HG03095 (cell line): ENCODE data around the gene HOXC4.
"Not testable (repeated sequence)": the region's sequence is repeated elsewhere in the genome, so short reads cannot be mapped to it uniquely, and the experiment has no call there.

Experiments
- ATAC-seq: cut with Tn5 transposase; IDR thresholded peaks from one replicate; pipeline ENCODE4 v1.9.1; 2021; ENCODE audit warnings: moderate library complexity; ENCODE audit not compliant: unreplicated experiment

The HOXC4 gene

DNA sequence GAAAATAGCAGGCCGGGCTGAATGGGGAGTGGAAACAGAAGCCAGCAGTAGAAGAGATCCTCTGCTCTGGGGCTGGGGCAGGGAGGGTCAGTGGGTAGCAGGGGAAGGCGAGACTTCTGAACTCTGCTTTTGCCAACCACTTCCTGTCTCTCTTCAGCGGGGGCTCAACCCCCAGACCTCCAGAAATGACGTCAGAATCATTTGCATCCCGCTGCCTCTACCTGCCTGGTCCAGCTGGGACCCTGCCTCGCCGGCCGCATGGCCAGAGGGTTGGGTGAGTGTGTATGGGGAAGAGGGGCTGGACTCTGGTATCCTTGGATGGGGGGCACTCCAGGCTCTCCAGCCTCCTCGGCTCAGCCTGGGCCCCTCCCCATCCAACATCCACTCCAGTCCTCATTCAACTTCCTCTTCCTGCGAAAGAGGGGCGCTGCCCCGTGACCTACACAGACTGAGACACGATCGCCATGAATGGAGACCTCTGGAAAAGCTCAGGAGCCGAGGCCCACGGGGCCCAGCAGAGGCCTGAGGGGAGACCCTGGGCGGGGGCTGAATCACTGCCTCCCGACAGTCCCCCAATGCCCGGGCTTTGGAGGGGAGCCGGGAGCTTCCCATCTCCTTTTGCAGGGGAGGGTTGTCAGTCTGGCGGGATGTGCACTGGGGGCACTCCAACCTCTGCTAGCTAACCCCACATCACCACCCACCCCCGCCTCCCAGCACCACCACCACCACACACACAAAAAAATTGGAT lies 458 bp upstream of the HOXC4 start:
- peak; percentile 54 for ATAC-seq

DNA sequence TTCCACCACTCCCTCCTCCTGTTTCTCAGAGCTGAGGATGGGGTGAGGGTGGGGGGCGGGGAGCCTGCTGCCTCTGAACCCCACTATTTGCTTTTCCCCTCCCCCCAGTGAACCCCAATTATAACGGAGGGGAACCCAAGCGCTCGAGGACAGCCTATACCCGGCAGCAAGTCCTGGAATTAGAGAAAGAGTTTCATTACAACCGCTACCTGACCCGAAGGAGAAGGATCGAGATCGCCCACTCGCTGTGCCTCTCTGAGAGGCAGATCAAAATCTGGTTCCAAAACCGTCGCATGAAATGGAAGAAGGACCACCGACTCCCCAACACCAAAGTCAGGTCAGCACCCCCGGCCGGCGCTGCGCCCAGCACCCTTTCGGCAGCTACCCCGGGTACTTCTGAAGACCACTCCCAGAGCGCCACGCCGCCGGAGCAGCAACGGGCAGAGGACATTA lies 1.1 kb downstream of the HOXC4 start:
- no peak for ATAC-seq

DNA sequence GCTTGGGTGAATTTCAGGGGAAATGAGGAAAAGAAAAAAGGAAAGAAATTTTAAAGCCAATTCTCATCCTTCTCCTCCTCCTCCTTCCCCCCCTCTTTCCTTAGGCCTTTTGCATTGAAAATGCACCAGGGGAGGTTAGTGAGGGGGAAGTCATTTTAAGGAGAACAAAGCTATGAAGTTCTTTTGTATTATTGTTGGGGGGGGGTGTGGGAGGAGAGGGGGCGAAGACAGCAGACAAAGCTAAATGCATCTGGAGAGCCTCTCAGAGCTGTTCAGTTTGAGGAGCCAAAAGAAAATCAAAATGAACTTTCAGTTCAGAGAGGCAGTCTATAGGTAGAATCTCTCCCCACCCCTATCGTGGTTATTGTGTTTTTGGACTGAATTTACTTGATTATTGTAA lies 1.9 kb downstream of the HOXC4 start:
- ATAC-seq: no peak

DNA sequence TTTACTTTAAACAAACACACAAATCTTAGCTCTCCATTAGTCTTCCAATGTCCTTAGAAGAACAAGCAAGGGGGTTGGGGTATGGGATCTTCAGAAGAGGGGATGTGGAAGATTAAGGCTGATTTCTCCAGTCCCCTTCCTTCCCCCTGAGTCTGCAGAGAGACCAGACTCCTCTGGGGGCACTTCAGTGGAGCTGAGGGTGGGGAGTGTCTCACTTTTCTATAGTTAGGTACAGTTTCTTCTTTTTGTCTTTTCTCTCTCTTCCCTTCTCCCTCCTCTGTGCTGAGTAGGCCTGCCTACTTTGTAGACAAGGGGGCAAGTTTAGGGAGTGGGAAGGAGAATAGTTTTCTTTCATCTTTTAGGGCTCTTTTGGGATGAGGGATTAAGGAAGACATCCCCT lies 2.5 kb downstream of the HOXC4 start:
- no peak for ATAC-seq

DNA sequence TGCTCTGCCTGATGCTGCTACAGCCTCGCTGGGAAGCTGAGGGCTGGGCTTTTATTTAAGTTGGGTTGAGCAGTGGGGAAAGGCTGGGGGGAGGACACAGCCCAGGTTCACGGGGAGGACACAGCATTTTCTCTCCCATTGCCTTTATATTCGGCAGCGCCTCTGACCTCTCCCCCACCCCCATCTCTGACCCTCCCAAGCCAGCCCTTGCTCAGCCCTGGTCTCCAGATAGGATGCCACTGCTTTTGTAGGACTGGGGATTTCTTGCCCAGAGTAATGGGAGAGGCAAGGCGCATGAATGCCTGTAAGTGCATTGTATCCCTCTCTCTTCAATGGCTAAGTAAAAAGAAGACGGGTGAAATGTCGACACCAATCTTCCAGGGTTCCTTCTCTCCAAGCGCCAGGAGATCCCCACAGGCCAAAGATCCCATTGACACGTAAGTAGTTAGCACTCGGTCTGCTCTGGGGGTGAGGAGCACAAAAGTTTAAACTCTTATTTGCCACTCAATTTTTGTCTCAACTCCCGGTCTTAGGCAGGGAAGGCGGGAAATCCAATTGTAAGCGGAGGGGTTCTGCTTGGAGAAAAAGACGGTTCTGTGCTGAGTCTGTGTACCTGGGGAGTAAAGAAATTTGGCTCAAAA lies 4.6 kb downstream of the HOXC4 start:
- ATAC-seq: no peak

DNA sequence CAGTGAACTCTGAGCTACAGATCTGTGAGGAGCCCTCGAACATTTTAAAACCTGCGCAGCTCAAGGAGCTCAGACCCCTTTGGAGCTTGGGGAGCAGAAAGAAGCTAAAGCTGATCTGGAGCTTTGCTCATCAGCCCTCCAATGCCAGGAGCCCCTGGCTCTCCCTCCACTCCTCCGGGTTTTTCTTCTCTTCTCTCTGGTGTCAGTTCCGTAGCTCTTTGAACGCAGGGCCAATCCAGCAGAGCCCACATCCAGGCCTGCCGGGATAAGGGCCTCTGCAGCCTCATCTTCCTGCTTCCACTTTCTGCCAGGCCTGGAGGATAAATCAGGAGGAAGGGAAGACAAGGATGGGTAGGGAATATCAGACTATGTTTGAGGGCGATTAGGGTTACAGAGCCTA lies 6.0 kb downstream of the HOXC4 start:
- no peak for ATAC-seq

DNA sequence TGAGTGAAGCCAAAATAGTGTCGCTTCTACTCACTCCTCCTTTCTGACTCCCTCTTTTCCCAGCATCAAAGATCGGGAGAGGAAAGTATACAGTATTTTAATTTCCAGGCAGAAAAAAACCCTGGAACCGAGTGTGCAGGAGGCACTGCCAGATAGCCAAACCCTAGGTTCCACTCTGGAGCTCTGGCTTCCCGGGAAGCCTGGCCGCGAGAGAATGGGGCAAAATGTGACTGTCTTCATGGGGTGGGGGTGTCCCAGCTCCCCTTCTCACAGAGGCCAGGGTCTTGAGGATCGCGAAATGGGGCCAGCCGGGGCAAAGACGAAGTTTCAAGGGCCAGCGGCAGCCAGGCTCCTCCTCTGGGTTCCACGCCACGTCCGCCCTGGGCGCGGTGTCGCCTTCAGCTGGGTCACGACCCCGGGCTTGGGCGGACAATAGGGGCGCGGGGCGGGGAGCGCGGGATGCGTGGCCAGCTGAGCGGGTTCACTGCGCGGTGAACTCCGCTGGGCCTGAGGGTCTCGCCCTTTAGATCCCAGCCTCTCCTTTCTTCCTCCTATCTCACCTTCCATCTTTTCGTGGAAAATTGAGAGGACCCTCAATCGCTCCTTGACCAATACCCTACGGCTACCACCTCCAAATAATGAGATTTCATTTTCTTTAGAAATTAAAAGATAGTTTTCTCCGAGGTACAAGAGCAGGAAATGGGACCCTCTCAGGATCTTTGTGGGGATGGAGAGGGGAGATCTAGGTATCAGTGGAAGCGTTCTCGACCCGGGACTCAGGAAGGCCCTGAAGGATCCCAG lies 6.7 kb downstream of the HOXC4 start:
- ATAC-seq: no peak

DNA sequence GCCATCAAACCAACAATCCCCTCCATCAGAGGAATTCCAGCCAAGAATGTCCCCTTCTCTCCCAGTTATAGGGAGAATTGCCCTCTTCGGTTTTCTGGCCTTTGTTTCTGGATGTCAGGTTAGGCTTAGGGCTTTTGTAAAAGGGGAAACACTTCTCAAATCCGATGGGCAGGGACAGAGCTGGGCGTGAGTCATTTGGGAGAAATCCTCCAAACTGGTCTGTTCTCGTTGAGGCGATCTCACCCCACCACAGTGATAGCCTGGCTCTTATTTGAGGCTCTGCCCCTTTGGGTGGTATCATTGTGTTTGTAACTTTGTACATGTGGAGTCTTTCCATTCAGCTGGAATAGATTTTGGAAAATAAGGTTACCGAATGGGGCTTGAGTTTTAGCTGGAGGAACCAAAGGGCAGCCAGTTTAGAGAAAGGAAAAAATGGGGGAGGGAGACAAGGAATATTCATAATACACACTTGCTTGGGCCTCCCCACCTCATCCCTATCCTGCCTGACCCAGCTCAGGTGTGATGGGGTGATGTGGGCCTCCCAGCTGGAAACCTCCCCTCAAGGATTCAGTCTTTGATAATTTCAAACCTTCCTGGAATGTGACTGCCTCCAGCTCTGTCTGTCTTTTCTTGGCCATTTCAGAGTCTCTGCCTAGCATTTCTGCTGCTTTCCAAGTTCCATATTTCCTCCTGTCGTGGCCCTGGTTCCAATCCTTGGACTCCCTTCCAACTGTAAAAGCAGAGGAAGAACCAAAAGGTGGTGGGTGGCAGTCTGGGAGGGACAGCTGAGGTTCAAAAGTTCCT lies 7.5 kb downstream of the HOXC4 start:
- ATAC-seq: no peak

DNA sequence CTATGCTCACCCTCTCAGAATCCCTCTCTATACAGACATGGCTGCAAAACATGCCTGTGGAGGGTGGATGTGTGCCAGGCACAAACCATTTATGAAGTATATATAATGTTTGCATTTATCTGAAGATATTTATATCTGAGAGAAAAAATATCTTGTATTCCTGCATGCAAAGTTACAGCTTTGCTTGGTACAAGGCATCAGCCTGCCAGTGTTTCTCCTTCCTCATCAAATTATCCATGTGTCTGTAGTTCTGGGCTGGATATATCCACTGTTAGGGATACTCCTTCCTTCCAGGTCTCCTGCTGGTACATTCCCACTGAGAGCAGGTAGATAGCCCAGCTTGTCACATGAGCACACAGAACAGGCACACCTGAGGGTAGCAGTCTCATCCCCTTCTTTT lies 12.0 kb downstream of the HOXC4 start:
- no peak for ATAC-seq

DNA sequence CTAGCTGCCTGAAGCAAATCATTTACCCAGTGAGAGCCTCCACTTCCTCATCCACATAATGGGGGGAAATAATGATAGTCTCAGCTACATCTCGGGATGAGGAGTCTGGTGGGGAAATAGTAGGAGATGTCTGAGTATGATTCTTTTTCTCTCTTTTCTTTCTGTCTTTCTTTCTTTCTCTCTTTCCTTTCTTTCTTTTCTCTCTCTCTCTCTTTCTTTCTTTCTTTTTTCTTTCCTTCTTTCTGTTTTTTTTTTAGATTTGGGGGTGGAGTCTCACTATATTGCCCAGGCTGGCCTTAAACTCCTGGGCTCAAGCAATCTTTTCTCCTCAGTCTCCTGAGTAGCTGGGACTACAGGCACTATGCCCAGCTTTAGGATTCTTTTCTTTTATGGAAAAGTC lies 12.8 kb downstream of the HOXC4 start:
- no peak for ATAC-seq

DNA sequence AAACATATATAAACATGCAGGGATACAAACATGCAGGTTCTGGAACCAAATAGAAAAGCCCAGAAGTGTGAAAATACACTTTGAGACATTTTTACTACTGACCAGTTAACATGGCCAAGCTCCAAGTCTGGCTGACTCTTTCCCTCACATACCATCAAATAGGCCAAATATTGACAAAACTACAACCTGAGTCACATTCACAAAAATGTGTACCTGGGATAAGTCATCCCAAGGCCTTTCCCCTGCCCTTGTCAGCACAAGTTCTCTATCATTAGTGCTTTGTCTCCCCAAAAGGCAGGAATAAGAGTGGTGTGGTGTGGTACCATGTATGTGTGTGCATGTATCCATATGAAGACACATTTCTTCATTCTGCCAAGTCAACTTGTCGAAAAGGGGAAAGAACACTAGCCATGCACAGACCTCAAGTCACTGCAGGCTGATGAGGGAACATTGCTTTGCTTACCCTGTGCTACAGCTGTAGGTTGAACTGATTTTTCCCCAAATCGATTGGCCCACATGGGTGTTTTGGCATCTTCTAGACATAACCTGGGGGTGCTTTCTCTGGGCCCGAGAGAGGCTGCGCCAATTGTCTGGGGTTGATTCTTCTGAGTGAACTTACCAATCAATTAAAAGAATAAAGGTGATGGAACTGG lies 14.9 kb downstream of the HOXC4 start:
- ATAC-seq: no peak

DNA sequence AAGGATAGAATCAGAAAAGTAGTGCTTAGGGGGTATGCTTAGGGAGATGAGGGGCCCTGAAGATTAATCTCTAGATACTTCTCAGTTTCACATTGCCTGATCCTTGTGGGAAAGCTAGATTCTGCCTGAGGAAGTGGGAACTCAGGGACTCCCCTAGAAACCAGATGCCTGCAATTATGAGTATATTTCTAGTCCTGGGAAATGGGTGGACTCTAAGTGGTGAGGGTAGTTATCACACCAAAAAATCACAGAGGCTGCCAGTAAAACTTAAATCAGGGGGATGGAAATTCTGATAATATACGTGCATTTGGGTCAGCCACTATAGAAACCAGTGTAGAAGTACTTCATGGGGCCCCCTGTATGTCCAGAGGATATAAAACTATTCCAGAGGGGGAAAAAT lies 18.3 kb downstream of the HOXC4 start:
- ATAC-seq: no peak

DNA sequence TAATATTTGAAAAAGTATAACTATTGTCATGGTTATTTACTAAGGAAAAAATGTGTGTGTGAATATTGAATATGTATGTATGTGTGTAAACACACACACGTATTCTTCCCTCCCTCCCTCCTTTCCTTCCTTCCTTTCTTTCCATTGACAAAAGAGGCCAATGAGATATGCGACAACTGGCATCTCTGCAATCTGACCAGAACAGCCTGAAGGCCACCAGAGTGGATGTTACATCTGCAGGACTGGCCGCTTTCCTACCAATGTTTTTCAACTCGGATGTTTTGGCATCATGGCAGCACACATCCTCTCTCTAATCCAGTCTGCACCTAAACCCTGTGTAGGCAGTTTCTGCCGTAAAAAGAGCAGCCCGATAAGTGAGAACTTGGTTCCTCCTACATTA lies 20.7 kb downstream of the HOXC4 start:
- ATAC-seq: no peak

DNA sequence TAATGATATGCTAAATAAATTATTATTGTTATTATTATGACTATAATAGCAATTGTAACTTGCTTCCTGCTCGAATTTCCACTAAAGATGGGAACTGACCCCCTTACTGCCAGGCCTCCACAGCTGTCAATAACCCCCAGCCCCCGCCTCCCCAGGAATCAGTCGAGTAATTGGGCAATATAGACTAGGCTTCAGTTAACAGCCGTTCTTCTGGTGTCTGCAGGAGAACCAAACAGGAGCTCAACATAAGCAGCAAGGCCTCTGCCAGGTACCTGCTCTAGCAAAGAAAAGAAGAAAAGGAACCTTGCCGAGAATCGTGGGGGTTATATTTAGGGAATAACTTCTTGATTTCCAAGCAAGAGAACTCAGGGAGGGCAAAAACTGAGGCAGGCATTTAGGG lies 21.8 kb downstream of the HOXC4 start:
- ATAC-seq: no peak

DNA sequence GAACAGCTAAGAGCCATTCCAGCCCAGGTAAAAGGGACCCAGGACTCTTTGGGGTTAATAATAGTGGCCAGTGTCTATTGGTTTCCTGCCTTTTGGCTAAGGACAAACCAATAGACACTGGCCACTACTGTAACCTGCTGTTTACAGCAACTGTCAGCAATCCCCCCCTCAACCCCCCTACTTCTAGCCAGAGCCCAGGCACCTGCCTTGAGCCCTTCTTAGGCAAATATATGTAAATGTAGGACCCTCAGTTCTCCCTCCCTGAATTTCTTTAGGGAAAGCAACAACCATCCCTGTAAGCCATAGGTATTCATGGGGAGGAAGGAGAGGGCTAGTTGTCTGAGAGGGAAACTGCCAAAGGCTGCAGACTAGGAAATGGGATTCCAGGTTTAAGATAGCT lies 22.3 kb downstream of the HOXC4 start:
- ATAC-seq: no peak

DNA sequence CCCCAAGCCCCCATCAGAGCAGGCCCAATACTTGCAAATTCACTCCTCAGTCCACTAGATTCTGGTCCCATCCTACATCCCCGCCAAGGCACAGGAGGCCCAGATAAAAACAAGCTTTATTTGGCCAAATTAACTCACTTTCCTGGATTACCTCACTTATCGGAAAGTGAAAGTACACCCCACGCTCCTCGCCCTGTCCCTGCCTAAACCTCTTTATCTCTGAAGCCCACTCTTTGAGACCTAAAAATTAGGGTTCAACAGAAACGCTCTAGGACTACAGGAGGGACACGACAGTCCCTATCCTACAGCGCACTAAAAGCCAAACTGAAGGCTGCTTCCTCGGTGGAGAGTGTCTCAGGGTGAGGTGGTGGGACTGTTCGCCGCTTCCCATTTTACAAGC lies 24.2 kb downstream of the HOXC4 start:
- ATAC-seq: not testable (repeated sequence)

DNA sequence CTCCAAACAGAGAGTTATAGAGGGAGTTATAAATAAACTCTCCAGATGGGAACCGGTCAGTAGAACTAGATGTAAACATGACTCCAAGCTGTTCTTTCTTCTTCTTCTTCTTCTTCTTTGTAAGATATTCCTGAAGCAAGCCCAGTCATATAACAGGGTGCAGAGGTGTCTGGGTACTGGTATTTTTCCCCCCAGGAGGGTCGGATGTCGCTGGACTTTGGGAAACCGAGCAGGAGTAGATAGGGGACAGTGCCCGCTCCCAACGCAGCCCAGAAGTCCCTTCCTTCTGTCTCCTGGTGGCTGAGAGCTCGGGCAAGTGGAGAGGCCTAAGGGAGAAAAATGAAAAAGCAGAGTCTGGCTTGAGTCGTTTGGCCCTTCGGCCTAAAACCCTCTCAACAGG lies 25.5 kb downstream of the HOXC4 start:
- not testable (repeated sequence) for ATAC-seq

DNA sequence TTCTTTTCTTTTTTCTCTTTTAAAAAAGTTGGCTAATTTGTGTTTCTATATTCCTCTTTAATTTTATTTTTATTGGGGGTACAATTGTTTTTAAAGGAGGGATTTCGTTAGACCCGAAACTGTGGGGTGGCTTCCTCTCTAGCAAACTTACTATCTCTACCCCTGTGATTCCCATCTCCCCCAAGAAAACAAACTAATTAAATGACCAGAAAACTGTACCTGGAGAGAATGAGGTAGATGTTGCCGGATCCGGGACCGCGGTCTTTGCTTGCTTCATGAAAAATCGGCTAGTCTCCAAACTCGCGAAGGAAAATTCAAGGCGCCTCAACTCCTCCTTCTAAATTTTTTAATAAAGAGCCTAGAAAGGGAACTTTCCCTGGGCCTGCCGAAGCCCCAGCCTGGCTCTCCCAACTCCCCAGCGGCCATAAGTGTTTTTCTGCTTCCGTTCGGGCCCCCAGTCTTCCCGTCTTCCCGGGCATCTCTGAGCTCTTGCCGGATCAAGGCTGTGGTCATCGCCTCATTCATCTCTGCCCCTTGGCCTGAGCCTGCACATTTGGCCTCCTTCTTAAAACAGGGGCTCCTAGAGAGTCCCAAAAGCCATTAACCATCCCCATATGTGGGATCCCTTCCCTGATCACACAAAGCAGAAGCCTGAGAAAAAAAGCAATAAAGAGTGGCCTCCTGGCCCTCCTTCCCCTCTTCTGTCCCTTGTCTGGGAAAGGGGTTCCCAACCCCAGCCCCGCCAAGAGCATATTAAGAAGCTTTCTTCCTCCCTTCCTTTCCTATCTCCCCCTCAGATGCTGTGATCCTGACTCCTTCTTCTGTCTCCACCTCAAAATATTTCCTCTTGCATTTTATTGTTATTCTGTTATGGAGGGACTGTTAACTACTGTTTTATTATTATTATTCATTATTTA lies 26.6 kb downstream of the HOXC4 start:
- ATAC-seq: not testable (repeated sequence)

DNA sequence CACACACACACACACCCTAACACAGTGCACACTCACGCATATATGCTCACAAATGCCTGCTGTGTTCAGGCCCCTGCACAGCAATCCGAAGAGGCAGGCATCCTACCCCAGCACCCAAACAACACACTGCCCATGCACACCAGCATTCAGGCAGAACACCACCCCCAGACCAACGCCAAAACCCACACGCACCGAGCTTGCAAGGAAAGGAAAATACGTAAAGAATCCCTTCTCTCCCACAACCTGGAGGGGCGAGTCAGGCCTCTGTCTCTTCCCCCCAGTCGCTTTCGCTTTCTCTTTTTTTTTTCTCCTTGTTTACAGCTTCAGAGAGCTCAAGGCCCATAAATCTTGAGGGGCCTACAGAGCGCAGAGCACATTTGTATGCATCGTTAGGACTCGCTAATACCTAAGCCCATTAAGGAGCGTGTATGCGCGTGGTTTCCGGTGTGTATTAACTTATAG lies 27.4 kb downstream of the HOXC4 start:
- ATAC-seq: not testable (repeated sequence)
